OCI-LY7 (cell line): ENCODE data around the gene TPM4. TPM values are rescaled to one million over a fixed set of nuclear protein-coding genes. Genes with fewer than 3 reads are reported as not detected.
A peak's percentile ranks its signal among the peaks of the same experiment; 100 is the strongest.

ENCODE experiments used
- BruUV-seq: library from RNA; stranded (reverse); fragments of 400-500 nt; replicated peaks from 2 replicates; lab custom pipeline; 2021; lab: Mats Ljungman, UMichigan
- CTCF ChIA-PET: fragments of 300-600 bp; sonication (Branson Sonifier 250); formaldehyde crosslinking; loops from one replicate; lab custom pipeline; 2022; ENCODE audit warnings: antibody characterized with exemption; ENCODE audit not compliant: unreplicated experiment; lab: Charles Lee
- POLR2A ChIA-PET: fragments of 300-600 bp; sonication (Branson Sonifier 250); formaldehyde crosslinking; loops from one replicate; lab custom pipeline; 2022; ENCODE audit warnings: antibody characterized with exemption; lab: Charles Lee
- DNase-seq: peaks from one replicate; pipeline ENCODE4 v3.0.0-alpha.2; 2015; ENCODE audit warnings: low spot score
- H2AFZ ChIP-seq: fragments of 200-600 bp; sonication (generic), shearing (Covaris generic); 2 replicates; pipeline ENCODE4 v1.6.1; 2014; ENCODE audit warnings: mild to moderate bottlenecking, antibody characterized with exemption, low read length, moderate library complexity
- H3K27ac ChIP-seq: fragments of 200-600 bp; sonication (generic); 2 replicates; pipeline ENCODE4 v1.5.1; 2014; ENCODE audit warnings: mixed run types, low read depth, mild to moderate bottlenecking, moderate library complexity, low read length, inconsistent platforms; ENCODE audit not compliant: poor library complexity, severe bottlenecking
- H3K36me3 ChIP-seq: fragments of 200-600 bp; sonication (generic); 2 replicates; pipeline ENCODE4 v1.6.1; 2014; ENCODE audit warnings: mild to moderate bottlenecking, antibody characterized with exemption, low read length, moderate library complexity, mixed read lengths; ENCODE audit not compliant: insufficient read depth
- H3K4me1 ChIP-seq: fragments of 200-600 bp; sonication (generic); 2 replicates; pipeline ENCODE4 v1.5.1; 2014; ENCODE audit warnings: mild to moderate bottlenecking, low read length; ENCODE audit not compliant: insufficient read depth, poor library complexity, severe bottlenecking
- H3K4me2 ChIP-seq: fragments of 200-600 bp; sonication (generic); 2 replicates; pipeline ENCODE4 v1.6.1; 2014; ENCODE audit warnings: mild to moderate bottlenecking, low read length
- H3K4me3 ChIP-seq: fragments of 200-600 bp; sonication (generic); 2 replicates; pipeline ENCODE4 v1.5.1; 2014; ENCODE audit warnings: mild to moderate bottlenecking, low read depth, low read length; ENCODE audit not compliant: poor library complexity, severe bottlenecking
- H3K79me2 ChIP-seq: fragments of 200-600 bp; sonication (generic); 2 replicates; pipeline ENCODE4 v1.6.1; 2016; ENCODE audit warnings: low read depth, mild to moderate bottlenecking, low read length, moderate library complexity, mixed read lengths; ENCODE audit not compliant: insufficient read depth
- H3K9me2 ChIP-seq: fragments of 200-600 bp; sonication (generic); 2 replicates; pipeline ENCODE4 v1.6.1; 2016; ENCODE audit warnings: mild to moderate bottlenecking, low read length, mixed read lengths; ENCODE audit not compliant: insufficient read depth
- H3K9me3 ChIP-seq: fragments of 200-600 bp; sonication (generic); 2 replicates; pipeline ENCODE4 v1.6.1; 2014; ENCODE audit warnings: mild to moderate bottlenecking, mixed run types, low read length, mixed read lengths
- H4K20me1 ChIP-seq: fragments of 200-600 bp; sonication (generic); 2 replicates; pipeline ENCODE4 v1.6.1; 2014; ENCODE audit warnings: mild to moderate bottlenecking, antibody characterized with exemption, low read length, moderate library complexity, mixed read lengths; ENCODE audit not compliant: insufficient read depth
- CTCF ChIP-seq: fragments of 200-600 bp; sonication (generic); conservative IDR thresholded peaks from 2 replicates; pipeline ENCODE4 v1.5.1; 2014; ENCODE audit warnings: mild to moderate bottlenecking, antibody characterized with exemption, low read length, moderate library complexity, mixed read lengths
- EZH2phosphoT487 ChIP-seq: fragments of 200-600 bp; sonication (generic); IDR thresholded peaks from 2 replicates; pipeline ENCODE4 v1.6.1; 2018; ENCODE audit warnings: low read depth, borderline replicate concordance, mild to moderate bottlenecking, mixed run types, antibody characterized with exemption, low read length, moderate library complexity, mixed read lengths
- intact Hi-C: fragments of 100-400 bp; cut with micrococcal nuclease; formaldehyde crosslinking; loops from one replicate; pipeline ENCODE4 v1.10.0; 2022; ENCODE audit not compliant: unreplicated experiment
- total RNA-seq, 2 experiments: library from RNA; depleted of rRNA in 1 of 2; stranded (reverse); fragments of >200 nt in 1 of 2; shearing (Covaris generic) in 1 of 2; gene quantifications; 2 replicates each; pipeline ENCODE4 v1.2.3, GENCODE V29; 2014 to 2022

The TPM4 gene
- total RNA-seq, 2 experiments from 2014 or later, result 98.1 to 111 TPM

GRCh38 chr19:16074488-16075365 is 1.6 kb upstream of the TPM4 start:
- Histone ChIP-seq H3K9me3 (no peaks in the 10 kb centered on the region), H3K27ac (peak overlapping the region; percentile 33), H3K4me1 (peaks cover 61% of the 10 kb centered on the region), H3K4me3 (no peak overlapping the region), H2AFZ (no peak overlapping the region), H3K9me2 (no peaks in the 10 kb centered on the region), H3K36me3 (no peaks in the 10 kb centered on the region), H3K4me2 (no peak overlapping the region), H4K20me1 (peaks cover 4% of the 10 kb centered on the region), H3K79me2 (peaks cover 27% of the 10 kb centered on the region; the same call in 1 of the 2 replicates)
- DNase-seq, result no peak
- TF ChIP-seq CTCF (no peak), EZH2phosphoT487 (no peak)
- ChIA-PET CTCF (no interaction called here), POLR2A (interaction anchor here (0.6 to 1.4 kb wide), 4 partner anchors 32 to 510 kb away, joined by 3 to 5 read pairs (median 3); no protein-coding TSS in a partner anchor)
- no TSS peak for BruUV-seq
- intact Hi-C loops, result loop anchor here (5.0 to 10.0 kb wide), 2 partner anchors 370 to 513 kb away; no protein-coding TSS in a partner anchor

GRCh38 chr19:16075430-16076153 is 703 bp upstream of the TPM4 start:
- H3K79me2 ChIP-seq, result peaks cover 35% of the 10 kb centered on the region; the same call in 1 of the 2 replicates
- peak overlapping the region; percentile 96 for H3K27ac ChIP-seq
- H3K4me1 ChIP-seq, result peaks cover 61% of the 10 kb centered on the region
- H4K20me1 ChIP-seq, result peaks cover 6% of the 10 kb centered on the region
- peak overlapping the region; percentile 97 for H3K4me2 ChIP-seq
- TSS peak; percentile 54 for BruUV-seq
- CTCF ChIA-PET, result interaction anchor here (0.6 kb wide), 3 partner anchors 14 to 1552 kb away, joined by 4 to 7 read pairs (median 7); no protein-coding TSS in a partner anchor
- no peaks in the 10 kb centered on the region for H3K9me2 ChIP-seq
- DNase-seq, result no peak
- peak overlapping the region; percentile 40 for H2AFZ ChIP-seq
- H3K9me3 ChIP-seq, result no peaks in the 10 kb centered on the region
- H3K4me3 ChIP-seq, result peak overlapping the region; percentile 80
- peaks cover 5% of the 10 kb centered on the region; the same call in 1 of the 2 replicates for H3K36me3 ChIP-seq
- intact Hi-C loops, result loop anchor here (5.0 to 10.0 kb wide), 2 partner anchors 369 to 512 kb away; no protein-coding TSS in a partner anchor
- no peak for TF ChIP-seq EZH2phosphoT487
- TF ChIP-seq CTCF, result no peak
- POLR2A ChIA-PET, result interaction anchor here (0.6 to 1.8 kb wide), 6 partner anchors 11 to 1566 kb away, joined by 3 to 7 read pairs (median 3); partner anchors contain the start of gene HSH2D
